K562 (cell line): ENCODE data around the gene SOCS7. TPM values are rescaled to one million over a fixed set of nuclear protein-coding genes. Genes with fewer than 3 reads are reported as not detected.

ENCODE experiments used
- C11orf30 ChIP-seq: fragments of 450-650 bp; IDR thresholded peaks from 2 replicates; pipeline ENCODE4 v1.6.1; 2016; ENCODE audit warnings: low read depth, mild to moderate bottlenecking
- GATA2 ChIP-seq: sonication (generic); formaldehyde crosslinking; IDR thresholded peaks from 2 replicates; pipeline ENCODE4 v1.4.0; 2020; ENCODE audit warnings: mild to moderate bottlenecking, missing genetic modification reagents
- GMEB1 ChIP-seq: fragments of 250-450 bp; sonication (Bioruptor Pico); IDR thresholded peaks from 2 replicates; pipeline ENCODE4 v1.4.0; 2020; ENCODE audit warnings: mild to moderate bottlenecking
- KHSRP ChIP-seq: fragments of 450-650 bp; IDR thresholded peaks from 2 replicates; pipeline ENCODE4 v1.6.1; 2017
- NBN ChIP-seq: fragments of 450-650 bp; IDR thresholded peaks from 2 replicates; pipeline ENCODE4 v1.6.1; 2016; ENCODE audit warnings: low read depth, mild to moderate bottlenecking
- RBFOX2 ChIP-seq: fragments of 200-400 bp; formaldehyde crosslinking; IDR thresholded peaks from 2 replicates; pipeline ENCODE4 v1.6.1; 2017; ENCODE audit warnings: low read depth, mild to moderate bottlenecking, low read length, moderate library complexity
- RERE ChIP-seq: sonication (generic); formaldehyde crosslinking; IDR thresholded peaks from 2 replicates; pipeline ENCODE4 v1.8.0; 2023; ENCODE audit warnings: missing genetic modification reagents, mild to moderate bottlenecking, borderline replicate concordance
- SMARCB1 ChIP-seq: IDR thresholded peaks from 2 replicates; pipeline ENCODE4 v1.6.1; 2011; ENCODE audit warnings: improper control_type of control experiment, low read depth; ENCODE audit not compliant: insufficient read length
- ZBTB11 ChIP-seq, 3 experiments: fragments of 200-800 bp in 1 of 3; fragments of 250-450 bp in 1 of 3; fragments of 450-650 bp in 1 of 3; sonication (Bioruptor Pico) in 1 of 3; sonication (Bioruptor generic) in 1 of 3; formaldehyde crosslinking in 1 of 3; IDR thresholded peaks; 2 replicates each; pipeline versions ENCODE4 v1.6.1 to v1.8.0; 2016 to 2022; ENCODE audit warnings: mild to moderate bottlenecking in 2 of 3, missing genetic modification characterization in 2 of 3, missing compliant biosample characterization in 1 of 3, moderate library complexity in 1 of 3
- ZNF280B ChIP-seq: fragments of 250-450 bp; sonication (Bioruptor Pico); IDR thresholded peaks from 2 replicates; pipeline ENCODE4 v1.5.1; 2021; ENCODE audit warnings: mild to moderate bottlenecking
- ZNF354B ChIP-seq: fragments of 250-450 bp; sonication (Bioruptor Pico); IDR thresholded peaks from 2 replicates; pipeline ENCODE4 v1.4.0; 2020
- polyA plus RNA-seq, 8 experiments: library from polyadenylated mRNA; depleted of rRNA in 4 of 8; stranded (reverse) in 5 of 8; unstranded in 3 of 8; fragments of >200 nt; fragmentation: Nextera tagmentation in 2 of 8; fragmentation: Illumina TruSeq in 1 of 8; extraction: Ambion mirVana in 2 of 8; extraction: Trizol in 1 of 8; gene quantifications; 2 replicates each; pipeline versions ENCODE4 v1.2.1 to v1.2.3, GENCODE V29; 2011 to 2014; ENCODE audit warnings: inconsistent platforms in 1 of 8, missing spikeins in 1 of 8
- total RNA-seq, 7 experiments: library from RNA; depleted of rRNA in 6 of 7; stranded (reverse); fragments of >200 nt in 6 of 7; fragmentation: Illumina TruSeq in 2 of 7; extraction: Trizol in 2 of 7; gene quantifications; 2 replicates each; pipeline versions ENCODE4 v1.2.1 to v1.2.3, GENCODE V29; 2011 to 2021; ENCODE audit warnings: low replicate concordance in 1 of 7

Gene SOCS7
- total and polyA plus RNA-seq, 9 of the 15 experiments (the other 6 are each of a cell fraction or from before 2014, with no cell fraction given) = 0.94 to 14.5 (median 8.2) TPM

GRCh38 chr17:38369124-38369886, 17.7 kb downstream of the SOCS7 start (continued):
- TF ChIP-seq RERE (CRISPR knock-in tag) (no peak), ZBTB11 (CRISPR knock-in tag; IDR thresholded peaks at IDR 0.05) (no peak), GATA2 (CRISPR knock-in tag) (no peak), SMARCB1 (no peak), NBN (no peak), C11orf30 (no peak), ZNF280B (CRISPR knock-in tag) (no peak), GMEB1 (CRISPR knock-in tag) (no peak), KHSRP (no peak), RBFOX2 (no peak), ZNF354B (CRISPR knock-in tag) (no peak)
